Activated T-cell treated with anti-CD3 and anti-CD28 coated beads for 4 hours (primary cell): ENCODE data around the gene SLC25A11.

ENCODE experiments used
- DNase-seq: peaks from one replicate; pipeline ENCODE4 v3.0.0-alpha.2; 2020

Gene SLC25A11

GRCh38 chr17:4893721-4894560, 45.9 kb downstream of the SLC25A11 start:
- DNase-seq, result no peak

- DNase-seq, result no peak
These were observed 46.6 kb downstream of the SLC25A11 start for GRCh38 chr17:4893272-4893671.

GRCh38 chr17:4892499-4893221, 47.2 kb downstream of the SLC25A11 start:
- DNase-seq, result no peak

GRCh38 chr17:4891411-4892410, 48.1 kb downstream of the SLC25A11 start:
- DNase-seq, result no peak

GRCh38 chr17:4887581-4887980, 52.3 kb downstream of the SLC25A11 start:
- DNase-seq, result no peak
